HFFc6 (cell line): ENCODE measurements around the gene DCP1A. TPM values are rescaled to one million over a fixed set of nuclear protein-coding genes. Genes with fewer than 3 reads are reported as not detected.

Source experiments
- DNase-seq: peaks from one replicate; pipeline ENCODE4 v3.0.0-alpha.2; 2018
- H3K27ac Mint-ChIP-seq: 2 replicates; pipeline ENCODE4 v1.8.0; 2020; ENCODE audit warnings: mild to moderate bottlenecking, mixed read lengths
- H3K27me3 Mint-ChIP-seq: 2 replicates; pipeline ENCODE4 v1.8.0; 2021; ENCODE audit warnings: mild to moderate bottlenecking, moderate library complexity, mixed read lengths; ENCODE audit not compliant: insufficient read depth
- H3K36me3 Mint-ChIP-seq: 2 replicates; pipeline ENCODE4 v1.8.0; 2021; ENCODE audit warnings: low read depth, mixed read lengths
- H3K4me1 Mint-ChIP-seq: 2 replicates; pipeline ENCODE4 v1.8.0; 2020; ENCODE audit warnings: low read depth, mixed read lengths
- H3K4me3 Mint-ChIP-seq: 2 replicates; pipeline ENCODE4 v1.8.0; 2020; ENCODE audit warnings: mild to moderate bottlenecking, moderate library complexity, mixed read lengths
- H3K9me3 Mint-ChIP-seq: 2 replicates; pipeline ENCODE4 v1.8.0; 2020; ENCODE audit warnings: mild to moderate bottlenecking, mixed read lengths
- total RNA-seq, 6 experiments: library from RNA; stranded (reverse); fragmentation: NEBNext Ultra II Directional; extraction: Animal tissue kit (Norgen Biotek cat#: 25700); gene quantifications; 2 replicates in 1 of 6; 3 replicates in 5 of 6; pipeline ENCODE4 v1.2.3, GENCODE V29; 2021
- TF ChIP-seq, protein P1 (sequence below): fragments of 200-600 bp; sonication (generic); IDR thresholded peaks from 2 replicates; pipeline ENCODE4 v1.5.0; 2021; ENCODE audit warnings: antibody characterized with exemption, mild to moderate bottlenecking

DCP1A gene
- total RNA-seq, 6 experiments from 2014 or later: 14.9 to 18.8 (median 16.6) TPM

DNA sequence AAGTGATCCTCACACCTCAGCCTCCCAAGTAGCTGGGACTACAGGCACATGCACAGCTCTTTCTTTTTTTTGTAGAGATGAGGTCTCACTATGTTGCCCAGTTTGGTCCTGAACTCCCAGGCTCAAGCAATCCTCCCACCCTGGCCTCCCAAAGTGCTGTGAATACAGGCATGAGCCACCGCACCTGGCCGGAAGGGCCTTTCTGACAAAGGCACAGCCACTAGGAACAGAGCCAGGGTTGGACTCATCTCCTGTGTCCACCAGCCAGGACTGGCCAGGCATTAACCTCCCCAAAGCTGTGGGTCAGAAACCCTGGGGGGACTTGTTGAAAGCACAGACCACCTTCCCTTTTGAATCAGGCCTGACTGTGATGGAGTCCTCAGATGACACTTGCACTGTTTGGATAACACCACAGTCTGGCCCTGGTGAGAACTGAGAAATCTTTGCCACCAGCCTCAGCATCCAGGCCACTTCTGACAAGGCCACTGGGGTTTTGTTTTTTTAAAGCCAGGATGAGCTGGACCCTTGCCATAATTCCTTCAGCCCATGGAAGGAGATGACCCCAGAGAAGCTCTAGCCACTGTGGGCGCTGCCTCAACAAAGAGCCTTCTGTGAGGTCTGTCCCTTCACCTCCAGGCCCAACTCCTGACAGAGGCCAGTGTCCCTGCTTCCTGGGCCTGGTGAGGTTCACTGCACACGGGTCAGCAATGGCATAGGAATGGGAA is 96.3 kb downstream of the DCP1A start:
- peak overlapping the region; percentile 97 for H3K4me3 Mint-ChIP-seq
- peaks cover 51% of the 10 kb centered on the region for H3K36me3 Mint-ChIP-seq
- peaks cover 62% of the 10 kb centered on the region for H3K4me1 Mint-ChIP-seq
- peaks cover 7% of the 10 kb centered on the region for H3K27me3 Mint-ChIP-seq
- TF ChIP-seq, protein P1, sequence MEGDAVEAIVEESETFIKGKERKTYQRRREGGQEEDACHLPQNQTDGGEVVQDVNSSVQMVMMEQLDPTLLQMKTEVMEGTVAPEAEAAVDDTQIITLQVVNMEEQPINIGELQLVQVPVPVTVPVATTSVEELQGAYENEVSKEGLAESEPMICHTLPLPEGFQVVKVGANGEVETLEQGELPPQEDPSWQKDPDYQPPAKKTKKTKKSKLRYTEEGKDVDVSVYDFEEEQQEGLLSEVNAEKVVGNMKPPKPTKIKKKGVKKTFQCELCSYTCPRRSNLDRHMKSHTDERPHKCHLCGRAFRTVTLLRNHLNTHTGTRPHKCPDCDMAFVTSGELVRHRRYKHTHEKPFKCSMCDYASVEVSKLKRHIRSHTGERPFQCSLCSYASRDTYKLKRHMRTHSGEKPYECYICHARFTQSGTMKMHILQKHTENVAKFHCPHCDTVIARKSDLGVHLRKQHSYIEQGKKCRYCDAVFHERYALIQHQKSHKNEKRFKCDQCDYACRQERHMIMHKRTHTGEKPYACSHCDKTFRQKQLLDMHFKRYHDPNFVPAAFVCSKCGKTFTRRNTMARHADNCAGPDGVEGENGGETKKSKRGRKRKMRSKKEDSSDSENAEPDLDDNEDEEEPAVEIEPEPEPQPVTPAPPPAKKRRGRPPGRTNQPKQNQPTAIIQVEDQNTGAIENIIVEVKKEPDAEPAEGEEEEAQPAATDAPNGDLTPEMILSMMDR: no peak
- peak overlapping the region; percentile 67 for H3K27ac Mint-ChIP-seq
- DNase-seq: no peak
- no peaks in the 10 kb centered on the region for H3K9me3 Mint-ChIP-seq

DNA sequence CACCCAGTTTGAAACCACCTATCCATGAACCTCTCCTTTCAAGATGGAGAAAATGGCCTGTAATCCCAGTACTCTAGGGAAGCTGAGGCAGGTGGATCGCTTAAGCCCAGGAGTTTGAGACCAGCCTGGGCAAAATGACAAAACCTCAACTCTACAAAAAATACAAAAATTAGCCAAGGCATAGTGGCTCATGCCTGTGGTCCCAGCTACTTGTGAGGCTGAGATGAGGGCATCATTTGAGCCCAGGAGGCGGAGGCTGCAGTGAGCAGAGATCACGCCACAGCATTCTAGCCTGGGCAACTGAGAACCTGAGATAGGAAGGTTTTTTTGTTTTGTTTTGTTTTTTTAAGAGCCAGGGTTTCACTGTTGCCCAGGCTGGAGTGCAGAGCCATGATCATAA is 96.9 kb downstream of the DCP1A start:
- Mint-ChIP-seq H3K27me3 (peaks cover 8% of the 10 kb centered on the region), H3K27ac (peak overlapping the region; percentile 67; the same call in 1 of the 2 replicates), H3K9me3 (no peaks in the 10 kb centered on the region), H3K36me3 (peaks cover 56% of the 10 kb centered on the region), H3K4me1 (peaks cover 67% of the 10 kb centered on the region), H3K4me3 (no peak overlapping the region; the same call in 1 of the 2 replicates)
- TF ChIP-seq, protein P1: no peak
- DNase-seq: no peak

DNA sequence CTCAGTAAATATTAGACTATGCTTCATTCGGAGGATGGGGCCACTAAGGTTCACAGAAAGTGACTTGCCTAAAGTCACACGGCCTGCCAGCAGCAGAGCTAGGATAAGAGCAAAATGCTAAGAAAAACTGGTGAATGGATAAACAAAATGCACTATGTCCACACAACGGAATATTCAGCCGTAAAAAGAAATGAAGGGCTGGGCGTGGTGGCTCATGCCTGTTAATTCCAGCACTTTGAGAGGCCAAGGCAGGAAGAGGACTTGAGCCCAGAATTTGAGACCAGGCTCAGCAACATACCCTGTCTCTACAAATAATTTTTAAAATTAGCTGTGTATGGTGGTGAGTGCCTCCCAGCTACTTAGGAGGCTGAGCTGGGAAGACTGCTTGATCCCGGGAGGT is 99.2 kb downstream of the DCP1A start:
- Mint-ChIP-seq H3K27me3 (peaks cover 4% of the 10 kb centered on the region), H3K4me3 (no peak overlapping the region), H3K36me3 (peaks cover 49% of the 10 kb centered on the region), H3K9me3 (no peaks in the 10 kb centered on the region), H3K4me1 (peaks cover 78% of the 10 kb centered on the region), H3K27ac (peak overlapping the region; percentile 54; the same call in 1 of the 2 replicates)
- TF ChIP-seq, protein P1: no peak
- DNase-seq: no peak

DNA sequence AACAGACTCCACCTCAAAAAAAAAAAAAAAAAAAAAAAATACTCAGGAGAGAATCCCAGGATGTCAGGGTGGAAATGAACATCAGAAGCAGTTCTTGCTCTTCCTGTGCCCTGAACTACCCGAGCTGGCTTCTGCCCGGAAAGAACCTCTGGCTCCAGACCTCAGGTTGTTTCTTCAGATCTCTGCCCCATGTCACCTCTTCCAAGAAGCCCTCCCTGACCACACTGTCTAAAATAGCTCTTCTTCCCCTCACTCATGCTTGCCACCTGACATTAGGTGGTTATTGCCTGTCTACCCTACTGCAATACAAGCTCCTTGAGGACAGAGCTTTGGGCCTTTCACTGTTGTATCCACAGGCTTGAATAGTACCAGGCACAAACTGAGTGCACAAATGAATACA is 99.7 kb downstream of the DCP1A start:
- H3K27ac Mint-ChIP-seq: peak overlapping the region; percentile 54; the same call in 1 of the 2 replicates
- no peak for DNase-seq
- no peaks in the 10 kb centered on the region for H3K9me3 Mint-ChIP-seq
- peaks cover 78% of the 10 kb centered on the region for H3K4me1 Mint-ChIP-seq
- no peak overlapping the region for H3K4me3 Mint-ChIP-seq
- peaks cover 4% of the 10 kb centered on the region for H3K27me3 Mint-ChIP-seq
- TF ChIP-seq, protein P1: no peak
- peaks cover 46% of the 10 kb centered on the region for H3K36me3 Mint-ChIP-seq

DNA sequence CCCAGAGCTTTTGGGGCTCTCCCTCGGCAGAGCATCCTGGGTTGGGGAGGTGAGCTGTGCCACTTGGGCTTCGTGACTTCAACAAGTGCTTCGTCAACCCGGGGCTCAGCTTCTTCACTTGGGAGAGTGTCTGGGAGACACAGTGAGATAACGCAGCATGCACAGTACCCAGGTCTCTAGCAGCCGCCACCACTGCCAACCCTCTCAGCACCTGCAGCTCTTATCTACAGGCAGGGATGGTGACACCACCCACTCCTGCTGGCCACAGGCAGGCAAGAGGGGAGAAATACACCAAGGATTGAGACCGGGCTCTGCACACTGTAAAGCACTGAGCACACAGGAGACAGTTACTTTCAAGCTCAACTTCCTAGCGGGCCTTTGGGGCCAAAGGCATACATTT is 103.1 kb downstream of the DCP1A start:
- no peaks in the 10 kb centered on the region for H3K9me3 Mint-ChIP-seq
- H3K4me1 Mint-ChIP-seq: peaks cover 77% of the 10 kb centered on the region
- H3K27me3 Mint-ChIP-seq: peaks cover 4% of the 10 kb centered on the region
- H3K4me3 Mint-ChIP-seq: no peak overlapping the region
- H3K27ac Mint-ChIP-seq: peak overlapping the region; percentile 84
- TF ChIP-seq, protein P1: no peak
- peaks cover 55% of the 10 kb centered on the region for H3K36me3 Mint-ChIP-seq
- DNase-seq: no peak
